ENCODE results near the gene ALDH3B1.

Gene ALDH3B1

DNA sequence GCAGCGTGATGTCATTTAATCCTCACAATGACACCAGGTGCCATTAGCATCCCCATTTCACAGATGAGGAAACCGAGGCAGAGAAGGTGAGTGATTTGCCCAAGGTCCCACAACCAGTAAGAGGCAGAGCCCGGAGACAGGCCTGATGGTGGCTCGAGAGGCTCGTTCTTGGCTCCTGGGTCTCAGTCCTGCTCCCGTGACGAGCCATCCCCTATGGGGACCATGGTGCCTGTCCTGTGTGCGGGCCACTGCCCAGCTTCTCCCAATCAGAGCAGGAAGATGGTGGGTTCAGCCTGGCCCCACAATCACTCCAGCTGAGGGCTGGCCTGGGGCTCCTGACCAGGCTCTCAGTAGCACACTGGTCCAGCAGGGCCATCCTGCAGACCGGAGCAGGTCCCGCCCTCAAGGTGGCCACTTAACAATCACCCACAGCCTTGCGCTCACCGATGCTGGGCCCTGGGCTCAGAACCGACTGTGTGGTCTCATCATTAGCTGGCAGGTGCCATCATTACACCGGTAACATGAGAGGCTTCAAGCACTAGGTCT lies 3.6 kb downstream of the ALDH3B1 start:
- no peak for DNase-seq (ENCODE audit: low spot score)

DNA sequence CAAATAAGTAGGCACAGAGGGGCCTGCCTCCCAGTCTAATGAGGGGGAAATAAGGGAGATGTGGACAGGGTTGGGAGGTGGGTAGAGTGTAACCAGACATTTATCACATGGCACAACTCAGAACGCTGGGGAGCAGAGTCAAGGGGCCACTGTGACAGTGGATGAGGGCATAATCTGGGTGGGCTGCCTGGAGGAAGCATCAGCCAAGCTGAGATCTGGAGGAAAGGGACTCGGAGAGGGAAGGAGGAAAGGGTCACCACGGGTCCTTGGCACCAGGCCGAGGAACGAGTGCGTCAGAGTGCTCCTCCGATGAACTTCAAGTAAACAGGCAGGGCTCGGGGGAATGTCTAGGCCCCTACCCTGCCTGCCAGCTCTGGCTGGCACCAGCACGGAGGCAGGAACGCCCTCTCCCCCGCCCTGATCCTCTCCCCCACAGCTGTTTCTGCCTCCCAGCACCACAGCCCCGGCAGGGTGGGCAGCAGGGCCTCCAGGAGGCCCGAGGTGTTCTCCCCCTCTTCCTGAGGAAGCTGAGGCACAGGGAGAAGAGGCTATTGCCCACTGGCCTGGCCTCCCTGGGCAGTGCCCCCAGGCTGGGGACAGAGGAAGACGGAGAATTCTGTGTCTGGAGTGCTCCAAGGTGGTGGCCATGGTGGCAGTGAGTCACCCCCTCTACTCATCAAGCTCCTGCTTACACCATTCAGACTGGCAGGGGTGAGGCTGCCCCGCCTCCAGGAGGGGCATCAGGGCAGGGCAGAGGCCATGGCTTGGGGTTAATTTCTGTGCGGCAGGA lies 4.2 kb downstream of the ALDH3B1 start:
- DNase-seq (ENCODE audit: low spot score): no peak

DNA sequence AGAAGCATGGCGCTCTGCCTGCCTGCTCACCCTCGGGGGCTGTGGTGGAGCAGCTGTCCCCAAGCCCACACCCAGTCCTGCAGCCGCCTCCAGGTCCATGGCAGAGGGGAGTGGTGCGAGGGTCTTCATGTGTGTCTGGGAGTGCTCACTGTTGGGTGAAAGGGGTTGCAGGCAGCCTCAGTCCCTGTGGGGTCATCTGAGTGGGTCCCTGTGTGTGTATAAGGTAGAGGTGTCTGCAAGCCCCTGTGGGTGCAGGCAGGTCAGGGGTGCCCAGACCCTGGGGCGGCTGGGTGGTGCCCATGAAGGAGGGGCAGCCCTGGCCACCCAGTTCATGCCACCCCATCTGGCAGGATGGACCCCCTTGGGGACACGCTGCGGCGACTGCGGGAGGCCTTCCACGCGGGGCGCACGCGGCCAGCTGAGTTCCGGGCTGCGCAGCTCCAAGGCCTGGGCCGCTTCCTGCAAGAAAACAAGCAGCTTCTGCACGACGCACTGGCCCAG lies 4.9 kb downstream of the ALDH3B1 start:
- DNase-seq (ENCODE audit: low spot score): no peak

DNA sequence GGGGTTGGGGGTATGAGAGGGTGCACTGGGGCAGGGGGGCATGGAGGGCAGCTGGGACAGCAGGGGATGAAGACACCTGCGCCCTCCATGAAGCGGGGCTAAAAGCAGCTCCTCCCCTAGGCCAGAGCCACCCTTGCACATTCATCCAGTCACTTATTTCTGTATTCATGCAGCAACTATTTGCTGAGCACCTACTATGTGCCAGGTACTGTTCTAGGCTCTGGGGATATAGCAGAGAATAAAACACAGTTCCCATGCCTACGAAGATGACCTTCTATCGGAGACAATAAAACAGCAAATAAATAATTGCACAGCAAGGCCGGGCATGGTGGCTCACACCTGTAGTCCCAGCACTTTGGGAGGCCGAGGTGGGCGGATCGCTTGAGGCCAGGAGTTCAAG lies 5.3 kb downstream of the ALDH3B1 start:
- no peak for DNase-seq (ENCODE audit: low spot score)

DNA sequence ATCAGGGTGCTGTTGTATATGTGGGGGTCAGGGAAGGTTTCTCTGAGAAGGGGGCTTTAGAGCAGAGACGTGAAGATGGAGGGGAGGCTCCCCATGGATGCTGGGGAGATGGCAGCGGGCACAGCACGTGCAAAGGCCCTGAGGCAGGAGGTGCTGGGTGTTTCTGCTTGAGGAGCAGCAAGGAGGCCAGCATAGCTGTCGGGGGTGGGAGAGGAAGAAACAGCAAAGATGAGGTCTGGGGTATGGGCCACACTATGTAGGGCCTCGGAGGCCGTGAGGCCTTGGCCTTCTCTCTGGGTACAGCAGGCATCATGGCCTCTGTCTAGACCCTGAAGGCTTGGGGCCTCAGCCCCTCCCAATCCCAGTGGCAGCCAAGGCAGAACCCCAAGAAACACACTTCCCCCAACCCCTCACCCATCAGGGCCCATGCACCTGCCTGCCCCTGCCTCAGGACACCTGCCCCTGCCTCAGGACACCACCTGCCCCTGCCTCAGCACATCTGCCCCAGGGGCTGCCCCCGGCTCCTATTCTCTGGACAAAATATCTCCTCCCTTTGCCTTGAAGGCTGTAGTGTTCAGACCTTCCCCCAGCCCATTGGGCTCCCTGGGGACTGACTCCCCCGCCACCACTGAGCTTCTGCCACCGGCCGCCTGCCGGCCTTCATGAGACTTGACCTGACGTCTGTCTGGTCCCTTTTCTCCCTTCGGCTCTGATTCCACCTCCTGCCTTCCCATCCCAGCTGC lies 6.2 kb downstream of the ALDH3B1 start:
- no peak for DNase-seq (ENCODE audit: low spot score)

DNA sequence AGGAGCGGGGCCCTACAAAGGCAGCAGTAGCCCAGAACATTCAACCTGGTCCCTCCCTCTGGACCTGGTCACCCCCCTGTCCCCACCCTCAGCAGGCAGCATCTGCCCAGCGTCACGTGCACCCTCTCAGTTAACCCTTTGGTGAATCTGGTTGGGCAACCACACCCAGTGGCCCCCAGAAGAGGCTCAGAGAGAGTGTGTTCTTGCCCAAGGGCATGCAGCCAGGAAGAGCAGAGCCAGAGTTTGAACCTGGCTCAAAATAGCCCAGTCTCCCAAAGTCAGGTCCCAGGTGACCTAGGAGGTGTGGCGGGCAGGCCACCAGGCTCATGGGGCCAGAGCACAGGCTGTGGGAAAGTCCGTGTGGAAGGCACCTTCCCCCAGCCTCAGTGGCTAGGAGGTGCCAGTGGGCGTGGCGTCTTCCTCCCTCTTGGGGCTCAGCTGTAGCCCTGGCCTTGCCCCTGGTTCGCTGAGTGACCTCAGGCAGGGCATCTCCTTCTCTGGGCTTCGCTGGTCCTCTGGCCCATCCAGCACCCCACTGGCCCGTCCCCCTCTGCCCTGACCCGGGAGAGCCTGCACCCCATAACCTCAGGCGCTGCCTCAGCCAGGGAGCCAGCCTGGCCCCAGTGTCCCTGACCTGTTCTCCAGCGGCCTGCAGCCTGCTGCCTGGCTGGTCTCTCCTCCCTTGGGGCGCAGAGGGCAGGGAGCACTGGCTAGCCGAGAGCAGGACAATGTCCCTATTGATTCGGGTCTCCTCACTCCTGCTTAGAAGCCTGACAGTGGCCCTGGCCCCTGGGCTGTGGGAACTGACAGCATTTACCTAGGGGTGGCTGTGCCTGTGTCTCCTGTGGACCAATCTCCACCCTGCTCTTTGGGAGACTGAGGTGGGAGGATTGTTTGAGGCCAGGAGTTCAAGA lies 7.0 kb downstream of the ALDH3B1 start:
- peak; percentile 98 for DNase-seq (ENCODE audit: low spot score)

DNA sequence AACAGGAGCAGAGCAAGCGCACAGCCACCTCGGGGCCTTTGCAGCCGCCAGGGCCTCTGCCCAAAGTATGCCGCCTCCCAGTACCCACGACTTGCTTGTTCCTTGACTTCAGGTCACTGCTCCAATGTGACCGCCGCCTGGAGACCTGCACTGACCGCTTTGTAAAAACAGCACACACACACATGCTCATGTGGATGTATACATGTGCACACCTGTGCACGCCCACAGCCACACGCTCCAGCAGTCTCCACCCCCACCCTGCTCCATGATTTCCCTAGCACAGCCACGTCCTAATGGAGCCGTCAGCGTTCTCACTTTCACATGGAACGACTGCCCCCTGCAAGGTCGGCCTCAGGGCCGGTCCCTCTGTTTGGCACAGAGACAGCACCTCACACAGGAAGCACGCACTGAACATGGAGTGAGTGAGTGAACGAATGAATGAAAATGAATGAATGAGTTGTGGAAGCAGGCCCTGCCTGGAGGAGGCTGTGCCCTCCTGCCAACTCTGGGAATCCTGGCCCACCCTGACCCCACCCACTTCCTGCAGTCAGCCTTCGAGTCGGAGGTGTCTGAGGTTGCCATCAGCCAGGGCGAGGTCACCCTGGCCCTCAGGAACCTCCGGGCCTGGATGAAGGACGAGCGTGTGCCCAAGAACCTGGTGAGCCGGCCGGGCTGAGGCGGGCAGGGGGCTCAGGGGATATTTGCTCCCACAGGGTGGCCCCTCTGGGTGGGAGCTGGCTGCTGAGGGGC lies 8.0 kb downstream of the ALDH3B1 start:
- DNase-seq (ENCODE audit: low spot score): no peak

DNA sequence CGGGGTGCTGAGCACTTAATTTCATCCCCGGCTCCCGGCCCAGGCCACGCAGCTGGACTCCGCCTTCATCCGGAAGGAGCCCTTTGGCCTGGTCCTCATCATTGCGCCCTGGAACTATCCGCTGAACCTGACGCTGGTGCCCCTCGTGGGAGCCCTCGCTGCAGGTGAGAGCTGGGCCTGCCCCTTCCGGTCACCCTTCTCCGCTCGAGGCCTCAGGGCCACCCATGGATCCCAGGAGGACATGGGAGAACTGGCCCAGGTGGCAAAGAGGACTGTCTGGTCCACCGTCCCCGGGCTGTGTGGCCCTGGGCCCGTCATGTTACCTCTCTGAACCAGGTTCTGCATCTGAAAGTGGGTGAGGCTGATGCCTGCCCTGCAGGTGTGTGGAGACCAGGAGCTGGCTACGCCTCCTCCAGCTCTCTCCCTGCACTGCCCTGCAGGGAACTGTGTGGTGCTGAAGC lies 8.6 kb downstream of the ALDH3B1 start:
- DNase-seq (ENCODE audit: low spot score): no peak

DNA sequence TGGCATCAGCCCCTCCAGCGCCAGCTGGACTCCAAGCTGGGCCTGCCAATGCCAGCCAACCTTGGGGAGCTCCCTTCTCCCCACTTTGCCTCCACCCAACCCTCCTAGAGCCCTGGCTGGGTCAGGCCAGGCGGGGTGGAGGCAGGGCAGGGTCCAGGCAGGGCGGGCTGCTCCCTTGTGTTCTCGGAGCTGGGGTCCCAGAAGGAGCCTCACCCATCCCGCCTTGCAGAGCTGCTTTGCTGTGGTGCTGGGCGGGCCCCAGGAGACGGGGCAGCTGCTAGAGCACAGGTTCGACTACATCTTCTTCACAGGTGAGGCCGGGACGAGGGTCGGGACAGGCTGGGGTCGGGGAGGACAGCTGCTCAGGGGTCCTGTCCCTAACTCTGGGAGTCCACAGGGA lies 9.4 kb downstream of the ALDH3B1 start:
- no peak for DNase-seq (ENCODE audit: low spot score)

DNA sequence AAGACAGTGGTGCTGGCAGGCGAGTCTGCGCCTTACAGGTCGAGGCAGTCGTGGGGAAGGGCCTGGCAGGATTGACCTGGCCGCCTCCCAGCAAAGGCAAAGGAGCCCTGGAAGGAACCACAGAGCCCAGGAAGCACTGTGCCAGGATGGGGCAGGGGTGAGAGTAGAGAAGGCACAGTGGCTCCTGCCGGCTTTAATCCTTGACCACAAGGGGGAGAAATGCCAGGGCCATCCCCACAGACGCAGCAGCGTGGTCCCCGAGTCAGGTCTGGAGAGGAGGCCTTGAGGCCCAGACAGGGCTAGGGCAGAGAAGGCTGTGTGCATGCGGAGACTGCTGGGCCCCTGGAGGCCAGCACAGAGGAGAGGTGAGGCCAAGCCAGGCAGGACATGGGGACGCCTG lies 10.4 kb downstream of the ALDH3B1 start:
- peak; percentile 95 for DNase-seq (ENCODE audit: low spot score)

DNA sequence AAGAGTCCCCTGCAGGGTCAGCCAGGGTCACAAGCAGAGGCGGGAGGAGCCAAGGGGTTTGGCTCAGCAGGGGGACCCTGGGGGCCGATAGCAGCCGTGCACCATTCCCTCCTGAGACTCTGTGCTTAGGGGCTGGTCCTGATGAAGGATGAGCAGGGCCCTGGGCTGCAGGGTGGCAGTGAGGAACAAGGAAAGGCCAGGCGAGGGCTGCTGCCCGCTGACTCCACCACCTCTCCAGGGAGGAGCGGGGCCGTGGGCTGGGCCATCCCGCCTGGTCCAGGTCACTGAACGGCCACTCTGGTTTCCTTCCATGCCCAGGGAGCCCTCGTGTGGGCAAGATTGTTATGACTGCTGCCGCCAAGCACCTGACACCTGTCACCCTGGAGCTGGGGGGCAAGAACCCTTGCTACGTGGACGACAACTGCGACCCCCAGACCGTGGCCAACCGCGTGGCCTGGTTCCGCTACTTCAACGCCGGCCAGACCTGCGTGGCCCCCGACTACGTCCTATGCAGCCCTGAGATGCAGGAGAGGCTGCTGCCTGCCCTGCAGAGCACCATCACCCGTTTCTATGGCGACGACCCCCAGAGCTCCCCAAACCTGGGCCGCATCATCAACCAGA lies 11.2 kb downstream of the ALDH3B1 start:
- no peak for DNase-seq (ENCODE audit: low spot score)

DNA sequence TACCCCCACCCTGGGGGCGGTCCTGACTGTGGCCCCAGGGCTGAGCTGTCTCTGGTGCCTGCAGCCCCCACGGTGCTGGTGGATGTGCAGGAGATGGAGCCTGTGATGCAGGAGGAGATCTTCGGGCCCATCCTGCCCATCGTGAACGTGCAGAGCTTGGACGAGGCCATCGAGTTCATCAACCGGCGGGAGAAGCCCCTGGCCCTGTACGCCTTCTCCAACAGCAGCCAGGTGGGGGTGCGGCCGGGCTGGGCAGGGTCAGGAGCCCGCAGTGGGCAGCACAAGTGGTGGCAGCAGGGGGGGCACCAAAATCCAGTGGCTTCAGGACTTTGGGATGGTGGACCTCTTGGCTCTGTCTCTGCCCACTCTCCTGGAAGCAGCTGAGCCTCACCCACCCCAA lies 12.4 kb downstream of the ALDH3B1 start:
- DNase-seq (ENCODE audit: low spot score): no peak

DNA sequence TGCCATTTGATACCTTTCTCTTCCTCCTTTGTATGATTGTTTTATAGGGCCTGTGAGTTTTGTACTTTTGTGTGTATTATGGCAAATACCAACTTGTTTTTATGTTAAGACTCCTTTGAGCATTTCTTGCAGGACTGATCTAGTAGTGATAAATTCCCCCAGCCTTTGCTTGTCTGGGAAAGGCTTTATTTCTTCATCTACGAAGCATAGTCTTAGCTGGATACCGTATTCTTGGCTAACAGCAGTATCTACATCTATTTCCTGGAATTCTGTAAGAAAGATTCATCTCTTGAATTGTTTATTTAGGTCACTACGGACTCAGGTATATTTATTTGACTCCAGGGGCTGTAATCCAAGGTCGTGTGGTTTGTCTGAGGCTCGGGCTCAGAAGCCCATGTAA lies 14.4 kb downstream of the ALDH3B1 start:
- DNase-seq (ENCODE audit: low spot score): no peak

DNA sequence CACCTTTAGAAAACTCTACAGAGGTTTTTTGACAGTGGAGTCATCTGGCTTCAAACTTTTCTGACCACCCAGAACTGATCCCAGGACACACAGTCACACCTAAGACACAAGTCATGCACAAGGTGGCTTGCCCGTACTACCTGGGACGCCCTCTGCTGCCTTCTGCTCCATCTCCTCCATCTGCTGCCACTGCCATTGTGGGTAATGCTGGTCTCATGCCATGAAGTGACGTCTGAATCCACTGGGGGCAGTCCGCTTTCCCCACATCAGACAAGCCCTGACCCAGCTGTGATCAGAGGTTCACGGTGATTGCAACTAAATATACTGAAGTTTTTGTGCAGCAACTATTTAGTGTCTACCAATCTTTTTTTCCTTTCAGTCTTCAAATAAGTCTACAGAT lies 14.9 kb downstream of the ALDH3B1 start:
- peak; percentile 92 for DNase-seq (ENCODE audit: low spot score)

DNA sequence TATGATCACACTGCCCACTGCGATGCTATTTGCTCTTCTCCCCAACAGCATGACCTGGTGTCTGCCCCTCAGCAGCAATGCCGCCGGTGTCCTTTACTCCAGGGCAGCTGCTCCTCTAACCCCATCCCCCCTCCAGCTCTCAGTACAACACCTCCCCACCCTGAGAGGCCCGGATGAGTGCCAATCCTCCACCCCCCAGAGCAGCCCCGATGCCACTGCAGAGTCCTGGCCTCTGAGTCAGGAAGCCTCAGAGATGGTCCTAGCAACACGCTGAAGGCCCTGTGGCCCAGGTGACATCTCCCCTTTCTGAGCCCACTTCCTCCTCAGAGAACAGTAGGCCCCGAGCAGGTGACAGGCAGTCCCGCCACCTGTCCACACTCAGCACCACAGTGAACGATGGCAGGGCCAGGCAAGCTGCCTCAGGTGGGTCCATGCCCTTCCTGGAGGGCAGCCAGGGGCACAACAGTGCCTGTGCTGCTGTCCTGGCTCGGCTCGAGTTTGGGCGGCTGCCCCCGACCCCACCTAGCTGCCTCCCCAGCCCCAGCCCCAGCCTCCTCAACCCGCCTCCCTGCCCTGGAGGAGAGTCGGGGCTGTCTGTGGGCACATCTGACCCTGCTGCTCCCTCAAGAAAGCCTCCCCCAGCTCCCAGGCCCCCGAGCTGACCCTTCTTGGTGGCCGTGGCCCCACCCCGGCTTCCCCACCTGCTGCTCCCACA lies 16.4 kb downstream of the ALDH3B1 start:
- DNase-seq (ENCODE audit: low spot score): no peak

DNA sequence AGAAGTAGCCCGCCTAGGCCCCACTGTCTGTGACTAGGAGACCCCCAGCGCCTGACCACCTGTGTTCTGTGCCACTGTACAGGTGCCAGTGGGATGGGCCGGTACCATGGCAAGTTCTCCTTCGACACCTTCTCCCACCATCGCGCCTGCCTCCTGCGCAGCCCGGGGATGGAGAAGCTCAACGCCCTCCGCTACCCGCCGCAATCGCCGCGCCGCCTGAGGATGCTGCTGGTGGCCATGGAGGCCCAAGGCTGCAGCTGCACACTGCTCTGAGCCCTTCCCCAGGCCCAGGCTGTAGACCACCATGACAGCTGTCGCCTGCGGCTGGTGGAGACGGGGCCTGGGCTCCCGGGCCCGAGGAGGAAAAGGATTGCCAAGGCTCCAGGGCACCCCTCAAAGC lies 17.5 kb downstream of the ALDH3B1 start:
- DNase-seq (ENCODE audit: low spot score): no peak

DNA sequence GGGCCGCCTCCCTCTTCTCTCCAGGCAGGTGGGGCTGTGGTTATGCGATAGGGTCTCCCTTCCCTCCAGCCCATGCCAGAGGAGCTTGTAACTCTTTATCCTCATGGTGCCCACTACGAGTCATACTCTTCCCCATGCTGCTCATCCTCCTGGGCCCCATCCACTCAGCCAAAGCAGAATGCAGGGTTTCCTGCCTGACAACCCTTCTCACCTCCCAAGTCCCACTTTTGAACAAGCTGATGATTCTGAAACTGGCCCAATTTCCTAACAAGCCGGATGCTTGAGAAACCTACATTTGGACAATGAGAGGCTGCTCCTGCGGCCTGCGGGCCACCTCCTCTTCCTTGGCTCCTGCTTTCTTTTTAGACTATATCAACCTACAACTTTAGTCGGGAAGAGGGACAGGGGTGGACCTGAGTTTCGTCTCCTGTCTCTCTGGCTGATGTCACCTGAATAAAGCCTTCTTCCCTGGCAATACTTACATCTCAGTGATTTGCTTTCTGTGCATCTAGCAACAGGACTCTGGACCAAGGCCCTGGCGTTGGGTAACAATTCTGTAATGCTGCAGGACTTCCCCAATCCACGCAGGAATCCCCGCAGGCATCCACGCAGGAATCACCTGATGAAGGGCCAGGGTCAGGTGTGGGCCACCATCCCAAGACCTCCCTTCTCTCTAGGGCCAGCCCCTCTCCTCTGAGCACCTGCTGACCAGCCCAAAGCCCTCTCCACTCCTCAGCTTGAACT lies 18.8 kb downstream of the ALDH3B1 start:
- DNase-seq (ENCODE audit: low spot score): no peak

DNA sequence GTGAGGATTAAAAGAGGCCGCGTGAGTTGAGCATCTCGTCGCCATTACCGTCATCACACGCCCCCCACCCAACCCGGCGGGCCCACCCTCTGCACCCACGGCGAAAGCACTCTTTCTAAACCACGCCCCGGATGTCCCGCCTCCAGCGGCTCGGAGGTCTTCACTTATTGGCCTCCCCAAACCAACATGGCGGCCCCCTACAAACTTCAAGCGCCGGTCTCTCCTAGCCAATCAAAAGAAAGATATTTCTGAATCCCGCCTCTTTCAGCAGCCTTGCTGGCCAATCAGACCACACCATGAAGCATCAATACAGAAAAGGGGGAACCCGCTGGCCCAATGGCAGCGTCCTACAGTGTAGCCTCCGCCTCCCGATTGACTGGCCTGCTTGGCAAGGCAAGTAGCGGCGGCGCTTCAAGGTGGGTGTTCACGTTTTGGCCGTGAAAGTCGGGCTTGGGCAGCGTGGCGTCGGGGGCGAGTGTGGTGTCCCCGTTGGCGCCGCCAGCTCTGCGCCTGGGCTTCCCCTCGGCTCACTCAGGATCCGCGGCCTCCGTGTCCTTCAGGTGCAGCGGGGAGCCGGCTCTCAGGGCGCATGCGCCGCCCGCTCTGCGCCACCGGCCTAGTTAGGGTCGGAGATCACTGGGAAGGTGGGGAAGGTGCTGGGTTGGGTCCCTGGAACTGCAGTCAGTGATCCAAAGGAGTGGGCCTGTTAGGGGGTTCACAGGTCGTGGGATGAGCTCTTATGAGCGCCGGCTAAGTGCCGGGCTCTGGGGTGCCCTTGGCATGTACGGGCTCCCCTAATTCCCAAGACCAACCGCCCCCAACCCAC lies 20.4 kb downstream of the ALDH3B1 start, which contains the start of gene NDUFS8:
TSS of gene NDUFS8 (plus strand) at position 364 of the 826 bp plus-strand sequence. CDS start 1,471 bp downstream, outside the sequence.
- DNase-seq (ENCODE audit: low spot score): peak; percentile 100
